ENCODE measurements around the gene AMELY. TPM values are rescaled to one million over a fixed set of nuclear protein-coding genes. Genes with fewer than 3 reads are reported as not detected.

Gene AMELY, protein sequence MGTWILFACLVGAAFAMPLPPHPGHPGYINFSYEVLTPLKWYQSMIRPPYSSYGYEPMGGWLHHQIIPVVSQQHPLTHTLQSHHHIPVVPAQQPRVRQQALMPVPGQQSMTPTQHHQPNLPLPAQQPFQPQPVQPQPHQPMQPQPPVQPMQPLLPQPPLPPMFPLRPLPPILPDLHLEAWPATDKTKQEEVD
- total RNA-seq = not detected in 2 replicates

DNA sequence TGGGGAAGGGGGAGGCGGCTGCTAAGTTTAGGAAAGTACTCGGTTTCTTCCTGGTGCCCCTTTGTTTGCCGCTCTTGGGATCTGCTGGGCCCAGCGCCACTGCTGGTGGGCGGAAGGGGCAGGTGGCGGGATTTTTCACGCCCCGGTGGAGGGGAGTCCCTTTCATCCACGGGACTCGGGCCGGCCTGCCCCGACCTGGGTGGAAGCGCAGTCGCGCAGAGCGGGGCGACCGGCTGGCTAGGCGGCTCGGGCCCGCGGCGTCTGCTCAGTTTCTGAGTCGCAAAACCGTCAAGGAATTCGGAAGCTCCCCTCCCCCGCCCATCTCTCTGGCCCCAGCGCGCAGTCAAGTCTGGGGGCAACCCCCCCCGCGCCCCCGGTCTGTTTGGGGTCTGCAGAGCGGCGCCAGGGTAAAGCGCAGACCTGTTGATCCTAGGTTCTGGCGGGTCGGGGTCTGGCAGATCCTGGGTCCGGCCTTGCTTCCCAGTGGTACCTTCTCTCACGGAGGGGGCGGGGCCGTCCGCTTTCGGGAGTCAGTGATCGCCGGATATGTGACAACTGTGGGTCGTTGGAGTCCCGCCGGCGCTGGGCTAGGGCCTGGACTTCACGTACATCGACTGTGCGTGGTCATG lies at the start of gene AMELY:
Gene AMELY (minus strand): TSS at position 500 of the 629 bp plus-strand sequence. CDS start 39,144 bp downstream, outside the sequence.

DNA sequence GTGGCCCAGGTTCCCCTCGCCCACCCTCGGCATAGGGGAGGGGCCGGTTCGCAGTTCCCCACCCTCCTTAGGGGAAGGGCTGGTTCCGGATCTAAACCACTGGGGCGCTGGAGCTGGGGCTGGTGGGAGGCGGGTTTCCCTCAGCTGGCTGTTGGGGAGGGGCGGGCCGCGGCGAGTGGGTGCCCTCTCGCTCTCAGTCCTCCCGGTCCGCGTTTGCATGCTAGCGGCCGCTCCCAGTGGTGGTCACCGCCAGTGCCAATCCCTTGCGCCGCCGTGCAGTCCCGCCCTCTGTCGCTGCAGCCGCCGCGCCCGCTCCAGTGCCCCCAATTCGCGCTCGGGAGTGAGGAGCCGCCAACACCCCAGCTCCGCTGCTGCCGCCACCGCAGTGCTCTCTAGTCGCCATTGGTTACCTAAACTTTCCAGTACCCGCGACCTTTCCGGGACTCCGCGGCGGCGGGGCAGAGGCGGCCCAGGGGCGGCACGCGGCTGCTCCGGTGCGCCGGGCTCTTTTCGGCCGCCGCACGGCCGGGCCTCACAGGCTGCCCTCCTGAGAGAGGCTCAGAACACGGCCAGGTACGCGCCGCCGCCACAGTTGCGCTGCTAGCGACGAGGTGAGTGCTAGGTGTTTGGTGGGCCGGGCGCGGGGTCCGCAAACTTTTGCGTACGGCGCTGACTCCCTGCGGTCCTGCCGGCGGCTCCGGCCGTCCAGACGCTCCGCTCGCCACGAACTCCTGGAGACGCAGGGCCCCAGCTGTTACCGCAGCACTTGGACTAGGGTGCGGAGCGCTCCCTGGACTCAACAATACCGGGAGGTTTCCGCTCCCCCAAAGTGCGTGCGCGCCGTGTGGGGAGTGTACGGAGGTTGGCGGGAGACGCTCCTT lies 940 bp downstream of the AMELY start, which contains the start of gene TBL1Y:
Gene TBL1Y (plus strand): TSS at position 326 of the 881 bp plus-strand sequence. CDS start 114,388 bp downstream, outside the sequence.

Other genes with a start within 250 kb of the AMELY start
- gene TBL1Y, start 1.1 kb downstream of the AMELY start, total RNA-seq = 3.6 and 3.9 TPM in 2 replicates